Measurements from ENCODE around the gene ADAMTS3.
"Not testable (repeated sequence)": the region's sequence is repeated elsewhere in the genome, so short reads cannot be mapped to it uniquely, and the experiment has no call there.

ADAMTS3 gene

DNA sequence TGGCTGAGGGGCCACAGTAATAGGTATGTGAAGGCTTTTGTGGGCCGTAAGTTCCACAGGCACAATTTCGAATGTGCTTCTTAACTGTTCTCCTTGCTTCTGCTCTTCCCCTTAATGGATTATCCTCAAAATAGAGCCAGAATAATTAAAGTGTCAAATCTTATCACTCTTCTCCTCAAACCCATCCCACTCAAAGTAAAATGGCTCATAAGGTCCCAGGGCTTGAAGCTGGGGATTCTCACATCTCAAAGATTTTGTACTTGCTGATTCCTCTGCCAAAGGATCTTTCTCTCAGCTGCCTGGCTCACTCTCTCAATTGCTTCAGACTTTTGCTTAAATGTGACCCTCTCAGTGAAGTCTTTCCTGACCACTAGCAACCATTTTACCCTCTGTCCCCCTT lies 16.6 kb downstream of the ADAMTS3 start:
- no peak for DNase-seq

DNA sequence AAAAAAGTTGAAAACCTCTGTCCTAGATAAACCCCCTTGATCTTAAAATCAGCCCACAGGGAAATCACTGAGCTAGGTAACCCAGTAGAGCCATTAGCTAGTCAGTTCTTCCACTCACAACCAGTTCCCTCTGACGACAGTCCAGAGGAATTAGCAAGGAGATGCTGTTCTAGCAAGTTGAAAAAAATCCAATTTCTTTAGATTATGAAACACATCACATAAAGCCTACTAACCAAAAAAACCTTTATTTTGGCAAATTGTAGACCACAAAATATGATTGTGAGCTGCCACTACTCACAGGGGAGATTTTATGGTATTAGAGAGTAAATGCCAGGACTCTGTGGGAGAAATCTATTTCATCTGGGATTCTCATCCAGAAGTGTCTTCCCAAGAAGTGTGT lies 22.6 kb downstream of the ADAMTS3 start:
- no peak for DNase-seq

- DNase-seq: not testable (repeated sequence)
These were observed 28.3 kb downstream of the ADAMTS3 start for GRCh38 chr4:72540694-72541093.

- no peak for DNase-seq
These were observed 31.0 kb downstream of the ADAMTS3 start for GRCh38 chr4:72538006-72538405.

DNA sequence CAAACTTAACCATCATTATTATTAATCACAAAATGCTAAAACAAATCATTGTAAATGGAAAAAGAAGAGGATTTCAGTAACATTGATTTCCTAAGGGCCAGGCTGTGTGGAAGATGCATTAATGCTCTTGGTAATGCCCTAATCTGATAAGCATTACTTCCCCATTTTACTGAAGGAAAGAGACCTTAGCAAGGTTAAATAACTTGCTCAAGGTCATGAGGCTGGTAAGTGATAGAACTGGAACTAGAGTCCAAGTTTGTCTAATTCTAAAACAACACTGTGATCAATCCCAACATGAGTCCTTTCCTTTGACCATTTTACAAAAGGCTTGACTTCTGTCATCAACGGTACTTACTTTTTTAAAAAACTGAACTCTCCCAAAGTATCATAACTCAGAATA lies 32.6 kb downstream of the ADAMTS3 start:
- no peak for DNase-seq

- no peak for DNase-seq
These were observed 37.2 kb downstream of the ADAMTS3 start for GRCh38 chr4:72531768-72532290.

DNA sequence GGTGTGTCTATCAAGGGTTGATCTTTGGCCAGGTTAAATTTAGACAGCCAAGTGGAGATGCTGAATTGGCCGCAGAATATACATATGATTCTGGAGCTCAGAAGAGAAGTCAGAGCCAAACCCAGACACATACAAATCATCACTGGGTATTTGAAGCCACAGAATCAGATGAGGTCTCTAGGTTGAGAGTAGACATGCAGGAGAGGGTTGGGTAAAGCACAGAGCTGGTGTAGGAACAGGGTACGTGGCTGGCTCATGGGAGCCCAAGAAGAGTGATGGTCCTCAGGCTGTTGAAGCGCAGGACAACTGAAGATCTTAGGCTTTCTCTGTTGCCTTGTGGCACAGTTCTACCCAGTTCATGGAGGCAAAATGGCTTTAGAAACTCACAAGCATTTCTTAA lies 37.7 kb downstream of the ADAMTS3 start:
- DNase-seq: no peak

- DNase-seq: no peak
These were observed 39.7 kb downstream of the ADAMTS3 start for GRCh38 chr4:72529148-72529822.

- DNase-seq: no peak
These were observed 41.9 kb downstream of the ADAMTS3 start for GRCh38 chr4:72527038-72527646.

- DNase-seq: no peak
These were observed 43.1 kb downstream of the ADAMTS3 start for GRCh38 chr4:72525938-72526337.

DNA sequence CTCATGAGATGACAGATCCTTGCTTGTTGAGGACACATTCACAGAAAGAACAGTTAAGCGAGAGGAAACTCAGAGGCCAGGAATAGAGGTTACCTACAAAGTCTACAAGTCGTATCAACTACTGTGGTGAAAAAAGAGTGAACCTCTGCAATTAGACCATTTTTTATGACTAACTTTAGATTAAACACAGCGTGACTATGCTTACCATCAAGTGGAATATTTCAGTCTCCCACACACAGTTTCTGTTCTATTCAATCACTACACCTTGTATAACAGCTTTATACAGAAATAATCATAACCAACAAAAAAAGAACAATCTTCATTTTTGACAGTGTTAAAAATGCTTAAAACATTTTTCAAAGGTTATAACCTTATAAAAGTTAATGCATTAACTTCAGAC lies 46.6 kb downstream of the ADAMTS3 start:
- DNase-seq: no peak

GRCh38 chr4:72513227-72513626 lies 55.8 kb downstream of the ADAMTS3 start:
- no peak for DNase-seq

DNA sequence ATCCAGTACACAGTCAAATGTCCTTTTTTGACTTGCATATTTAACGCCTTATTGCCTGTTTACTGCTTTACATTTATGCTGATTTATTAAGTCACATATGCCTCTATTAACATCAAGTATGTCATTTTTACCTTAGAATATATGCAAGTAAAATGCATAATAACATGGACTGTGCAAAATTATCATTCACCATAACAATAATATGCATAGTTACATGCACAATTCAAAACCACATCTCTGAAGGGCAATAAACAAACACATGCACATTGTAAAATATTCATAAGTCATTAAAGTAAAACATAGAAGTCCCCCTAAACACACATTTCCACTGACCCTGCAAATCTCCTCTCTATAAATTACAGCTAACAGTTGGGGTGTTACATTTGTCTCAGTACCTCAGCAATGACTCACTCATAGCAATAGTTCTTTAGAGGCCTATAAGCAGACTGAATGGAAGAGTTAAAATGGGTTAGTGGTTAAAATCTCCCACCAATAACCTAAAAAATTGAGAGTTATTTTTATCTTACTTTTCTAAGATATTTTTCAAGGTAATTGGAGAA lies 61.1 kb downstream of the ADAMTS3 start:
- DNase-seq: no peak

DNA sequence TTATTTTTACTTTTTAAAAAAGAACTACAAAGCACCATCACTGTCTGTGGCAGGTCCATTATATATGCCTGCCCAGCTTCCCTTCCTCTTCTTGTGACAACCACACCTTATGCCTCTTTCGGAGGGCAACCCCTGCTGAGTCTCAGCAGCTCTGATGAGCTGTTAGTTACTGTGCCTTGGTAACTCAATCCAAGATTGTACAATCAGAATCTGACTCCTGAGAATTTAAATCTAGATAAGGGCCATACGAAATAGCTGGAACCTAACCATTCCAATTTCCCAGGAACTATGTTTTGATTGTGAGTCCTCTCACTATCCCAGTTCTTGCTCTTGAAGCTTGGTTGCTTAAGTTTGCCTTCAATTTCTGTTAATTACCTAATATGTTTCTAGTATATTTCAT lies 61.9 kb downstream of the ADAMTS3 start:
- no peak for DNase-seq

DNA sequence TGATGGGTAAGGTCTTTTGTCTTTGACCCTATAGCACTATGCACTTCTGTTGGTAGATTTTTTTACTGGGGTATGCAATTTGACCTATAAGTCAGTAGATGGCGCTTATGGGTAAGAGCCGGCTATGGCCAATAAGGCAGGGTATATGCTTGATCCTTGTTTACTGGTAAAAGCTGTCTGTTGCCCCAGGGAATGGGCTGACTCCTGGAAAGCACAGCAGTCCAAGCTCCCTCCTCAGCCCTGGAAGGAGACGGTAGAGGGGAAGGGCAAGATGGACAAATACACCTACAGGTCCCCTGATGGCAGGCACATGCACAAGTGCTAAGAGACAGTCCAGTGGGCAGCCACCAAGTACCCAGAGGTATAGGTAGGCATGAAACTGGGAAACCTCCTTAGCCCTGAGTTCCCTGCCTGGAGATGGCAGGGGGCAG lies 63.7 kb downstream of the ADAMTS3 start:
- no peak for DNase-seq

DNA sequence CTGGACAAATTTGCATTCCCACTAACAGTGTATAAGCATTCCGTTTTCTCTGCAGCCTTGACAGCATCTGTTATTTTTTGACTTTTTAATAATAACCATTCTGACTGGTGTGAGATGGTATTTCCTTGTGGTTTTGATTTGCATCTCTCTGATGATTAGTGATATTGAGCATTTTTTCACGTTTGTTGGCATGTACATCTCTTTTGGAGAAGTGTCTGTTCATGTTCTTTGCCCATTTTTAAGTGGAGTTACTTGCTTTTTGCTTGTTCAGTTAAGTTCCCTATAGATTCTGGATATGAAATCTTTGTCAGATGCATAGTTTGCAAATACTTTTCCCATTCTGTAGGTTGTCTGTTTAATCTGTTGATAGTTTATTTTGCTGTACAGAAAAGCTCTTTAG lies 68.8 kb downstream of the ADAMTS3 start:
- DNase-seq: no peak

DNA sequence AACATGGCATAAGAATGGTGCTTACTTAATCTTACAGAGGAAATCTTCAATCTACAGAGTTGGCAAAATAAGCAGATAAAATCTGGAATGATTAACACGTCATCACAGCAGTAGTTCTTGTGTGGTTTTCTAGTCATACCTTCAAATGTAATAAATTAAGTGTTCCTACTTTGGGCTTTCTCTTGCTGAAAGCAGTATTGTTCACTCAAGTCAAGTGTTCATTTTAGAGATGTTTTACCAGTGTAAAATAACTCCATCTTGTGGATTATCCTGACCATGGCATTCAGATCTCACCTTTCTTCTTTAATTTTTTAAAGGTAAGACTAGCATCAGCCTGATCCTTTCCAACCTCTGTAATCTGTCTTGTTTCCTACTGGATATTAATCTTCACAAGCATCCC lies 72.9 kb downstream of the ADAMTS3 start:
- no peak for DNase-seq

- no peak for DNase-seq
These were observed 74.9 kb downstream of the ADAMTS3 start for GRCh38 chr4:72494156-72494555.

- DNase-seq: no peak
These were observed 79.8 kb downstream of the ADAMTS3 start for GRCh38 chr4:72489267-72489666.

DNA sequence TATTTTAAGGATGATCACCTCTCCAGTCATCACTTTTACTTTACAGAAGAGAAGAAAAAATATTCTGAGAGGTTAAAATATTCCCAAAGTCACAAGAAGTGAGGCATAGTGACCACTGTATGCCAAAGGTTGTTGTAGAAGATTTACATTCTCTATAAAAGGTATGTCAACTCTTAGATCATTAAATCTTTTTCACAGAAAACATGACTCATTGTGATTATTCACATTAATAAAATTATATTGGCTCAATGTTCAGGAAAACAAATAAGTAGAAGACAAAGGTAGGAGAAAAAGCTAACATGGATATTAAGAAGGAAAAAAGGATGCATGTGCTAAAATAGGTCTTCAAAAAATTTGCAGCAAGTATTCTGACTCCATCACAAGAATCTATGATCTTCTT lies 82.0 kb downstream of the ADAMTS3 start:
- DNase-seq: no peak

DNA sequence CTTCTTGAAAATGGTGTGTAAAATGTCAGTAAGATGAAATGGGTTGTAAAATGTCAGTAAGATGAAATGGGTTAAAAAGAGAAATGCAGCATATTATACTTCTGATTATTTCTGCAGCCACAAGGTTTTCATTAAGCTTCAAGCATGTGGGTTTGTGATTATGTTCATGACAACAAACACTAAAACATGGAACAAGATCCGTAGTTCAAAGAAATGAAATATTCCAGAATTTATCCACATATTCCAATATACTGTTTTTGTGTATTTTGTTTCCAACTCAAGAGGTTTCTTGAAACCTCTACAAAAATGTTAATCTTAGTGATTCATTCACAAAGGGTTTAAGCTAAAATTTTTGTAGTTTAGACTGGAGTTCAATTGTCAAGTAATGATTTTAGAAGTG lies 84.0 kb downstream of the ADAMTS3 start:
- DNase-seq: no peak

- no peak for DNase-seq
These were observed 95.6 kb downstream of the ADAMTS3 start for GRCh38 chr4:72473434-72473900.

- DNase-seq: no peak
These were observed 97.2 kb downstream of the ADAMTS3 start for GRCh38 chr4:72471816-72472215.

DNA sequence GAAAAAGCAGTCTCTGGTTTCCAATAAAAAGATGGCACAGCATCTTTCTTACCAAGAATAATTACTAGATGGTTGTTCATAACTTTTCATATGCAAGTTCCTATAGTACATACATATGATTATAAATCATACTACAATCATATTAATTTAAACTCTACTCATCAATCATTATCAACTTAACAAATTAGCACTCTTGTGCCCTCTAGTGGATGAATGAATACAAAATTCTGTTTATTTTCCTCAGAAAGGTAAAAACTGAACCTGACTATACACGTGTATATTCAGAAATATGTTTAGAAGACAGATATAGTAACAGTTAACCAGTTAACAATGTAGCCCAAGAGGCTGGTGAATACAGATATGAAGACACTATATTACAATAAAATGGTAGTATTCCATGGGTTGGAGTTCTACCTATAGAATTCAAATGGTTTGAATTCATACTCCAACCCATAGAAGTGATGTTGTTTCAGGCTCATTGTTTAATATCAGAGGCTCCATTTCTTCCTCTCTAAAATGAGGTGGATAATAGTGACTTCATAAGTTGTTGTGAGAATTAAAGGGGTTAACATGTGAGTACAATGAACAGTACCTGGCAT lies 100.0 kb downstream of the ADAMTS3 start:
- DNase-seq: no peak
